Astrocyte of the cerebellum (primary cell): ENCODE results near the gene ARHGAP10.

Experiments
- DNase-seq: peaks from one replicate; pipeline ENCODE4 v3.0.0-alpha.2; 2011; ENCODE audit warnings: low read depth
- H3K4me3 ChIP-seq: 2 replicates; pipeline ENCODE4 v1.5.1; 2011; ENCODE audit warnings: mild to moderate bottlenecking, low read depth, low read length, moderate library complexity
- in situ Hi-C: cut with HindIII; loops from 2 replicates; pipeline ENCODE4 v1.10.0; 2017; ENCODE audit warnings: low sequenced_read_pairs
- TF ChIP-seq, protein P1 (sequence below): IDR thresholded peaks from 2 replicates; pipeline ENCODE4 v1.5.1; 2012; ENCODE audit warnings: low read length, low read depth, moderate library complexity, mild to moderate bottlenecking; ENCODE audit errors: missing control alignments

Gene ARHGAP10

DNA sequence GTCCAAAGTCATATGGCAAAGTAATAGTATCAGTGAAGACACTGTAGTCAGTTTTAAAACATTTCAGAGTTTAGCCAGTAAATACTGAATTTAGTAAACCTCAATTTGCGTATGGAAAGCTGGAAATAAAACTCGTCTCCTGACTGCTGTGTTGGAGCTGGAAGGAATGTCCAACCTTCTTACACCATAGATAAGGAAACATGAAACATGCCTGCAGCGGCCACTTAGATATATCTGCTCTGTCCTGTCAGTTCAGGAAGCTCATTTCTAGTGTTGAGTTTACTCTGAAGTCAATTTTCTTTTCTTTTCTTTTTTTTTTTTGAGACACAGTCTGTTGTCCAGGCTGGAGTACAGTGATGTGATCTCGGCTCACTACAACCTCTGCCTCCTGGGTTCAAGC, 21.2 kb downstream of the ARHGAP10 start:
- TF ChIP-seq, protein P1, sequence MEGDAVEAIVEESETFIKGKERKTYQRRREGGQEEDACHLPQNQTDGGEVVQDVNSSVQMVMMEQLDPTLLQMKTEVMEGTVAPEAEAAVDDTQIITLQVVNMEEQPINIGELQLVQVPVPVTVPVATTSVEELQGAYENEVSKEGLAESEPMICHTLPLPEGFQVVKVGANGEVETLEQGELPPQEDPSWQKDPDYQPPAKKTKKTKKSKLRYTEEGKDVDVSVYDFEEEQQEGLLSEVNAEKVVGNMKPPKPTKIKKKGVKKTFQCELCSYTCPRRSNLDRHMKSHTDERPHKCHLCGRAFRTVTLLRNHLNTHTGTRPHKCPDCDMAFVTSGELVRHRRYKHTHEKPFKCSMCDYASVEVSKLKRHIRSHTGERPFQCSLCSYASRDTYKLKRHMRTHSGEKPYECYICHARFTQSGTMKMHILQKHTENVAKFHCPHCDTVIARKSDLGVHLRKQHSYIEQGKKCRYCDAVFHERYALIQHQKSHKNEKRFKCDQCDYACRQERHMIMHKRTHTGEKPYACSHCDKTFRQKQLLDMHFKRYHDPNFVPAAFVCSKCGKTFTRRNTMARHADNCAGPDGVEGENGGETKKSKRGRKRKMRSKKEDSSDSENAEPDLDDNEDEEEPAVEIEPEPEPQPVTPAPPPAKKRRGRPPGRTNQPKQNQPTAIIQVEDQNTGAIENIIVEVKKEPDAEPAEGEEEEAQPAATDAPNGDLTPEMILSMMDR: no peak
- in situ Hi-C loops: no loop called here
- H3K4me3 ChIP-seq: no peak overlapping the region
- no peak for DNase-seq

DNA sequence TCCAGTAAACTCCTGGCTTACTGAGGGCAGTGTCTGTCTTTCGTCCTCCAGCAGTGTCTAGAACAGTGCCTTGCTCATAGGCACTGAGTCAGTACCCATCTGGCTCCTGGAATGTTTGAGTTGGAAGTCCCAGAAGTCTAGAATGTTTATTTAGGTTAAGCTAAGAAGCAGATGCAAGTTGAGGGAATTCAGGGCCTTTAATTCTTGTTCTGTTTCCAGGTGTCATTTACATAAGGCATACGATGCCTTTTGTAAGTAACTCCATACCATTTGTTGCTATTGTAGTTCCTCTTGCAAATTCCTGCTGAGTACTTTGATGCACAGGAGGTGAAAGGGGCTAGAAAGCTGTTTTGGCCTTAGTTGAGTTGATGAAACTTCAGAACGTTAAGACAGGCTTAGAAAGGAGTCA, 22.2 kb downstream of the ARHGAP10 start:
- no peak for DNase-seq
- in situ Hi-C loops: no loop called here
- TF ChIP-seq, protein P1: no peak
- H3K4me3 ChIP-seq: no peak overlapping the region

DNA sequence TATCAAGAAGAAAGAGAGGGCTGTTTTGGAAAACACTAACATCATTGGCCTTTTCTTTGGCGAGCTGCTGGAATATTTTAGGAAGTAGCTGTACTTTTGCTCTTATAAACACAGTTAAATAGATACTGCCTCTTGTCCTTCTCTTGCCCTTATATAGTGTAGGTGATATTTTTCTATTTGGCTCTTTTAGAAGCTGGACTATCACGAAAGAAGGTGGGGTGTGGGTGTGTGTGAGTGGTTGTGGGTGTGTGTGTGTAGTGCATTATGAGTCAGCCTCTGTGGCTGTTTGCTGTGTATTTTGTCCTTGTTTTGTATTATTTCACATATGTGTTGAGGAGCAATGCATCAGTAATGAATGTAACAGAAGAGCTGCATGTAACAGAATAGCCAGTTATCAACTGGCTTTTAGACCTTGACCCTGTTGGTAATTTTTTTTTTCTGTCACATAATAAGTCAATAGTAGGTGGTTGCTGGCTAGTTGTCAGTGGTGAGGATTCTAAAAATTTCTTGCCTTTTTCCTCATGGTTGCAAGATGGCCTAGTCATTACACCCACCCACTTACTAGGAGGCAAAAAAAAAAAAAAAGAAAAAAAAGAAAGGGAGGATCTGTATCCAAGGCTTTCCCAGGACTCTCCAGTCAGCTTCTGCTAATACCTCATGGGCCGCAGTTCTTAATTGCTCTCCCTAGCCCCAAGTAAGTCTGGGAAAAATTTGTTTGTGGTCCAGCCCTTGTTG, 23.8 kb downstream of the ARHGAP10 start:
- in situ Hi-C loops: no loop called here
- no peak overlapping the region for H3K4me3 ChIP-seq
- TF ChIP-seq, protein P1: no peak
- DNase-seq: no peak

DNA sequence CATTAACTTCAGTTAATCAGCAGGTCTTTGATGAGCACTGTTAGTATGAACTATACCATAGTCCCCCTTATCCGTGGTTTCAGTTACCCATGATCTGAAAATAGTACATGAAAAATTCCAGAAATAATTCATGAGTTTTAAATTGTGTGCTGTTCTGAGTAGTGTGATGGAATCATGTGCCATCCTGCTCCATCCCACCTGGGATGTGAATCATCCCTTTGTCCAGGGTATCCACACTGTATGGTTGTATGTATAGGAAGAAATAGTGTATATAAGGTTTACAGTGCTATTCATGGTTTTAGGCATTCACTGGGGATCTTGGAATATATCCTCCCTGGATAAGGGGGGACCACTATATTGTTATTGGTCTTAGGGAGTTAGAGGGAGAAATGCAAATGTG, 24.5 kb downstream of the ARHGAP10 start:
- no peak overlapping the region for H3K4me3 ChIP-seq
- in situ Hi-C loops: no loop called here
- TF ChIP-seq, protein P1: no peak
- no peak for DNase-seq

DNA sequence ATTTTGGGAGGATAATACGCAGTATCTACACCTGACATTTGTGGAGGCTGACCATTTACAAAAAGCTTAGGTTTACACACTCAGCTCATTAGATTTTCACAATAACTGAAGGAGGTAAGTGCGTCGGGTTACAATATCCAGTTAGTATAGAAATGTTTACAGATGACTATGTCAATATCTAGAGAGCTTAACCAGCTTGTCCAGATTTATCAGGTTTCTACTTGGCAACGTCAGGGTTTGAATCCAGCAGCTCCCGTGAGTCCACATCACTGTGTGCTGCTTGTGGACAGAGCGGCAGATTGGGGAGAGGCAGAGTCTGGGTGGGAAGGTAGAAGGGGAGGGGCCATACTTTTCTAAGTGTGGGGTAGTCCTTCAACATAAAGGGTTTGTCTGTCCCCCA, 28.3 kb downstream of the ARHGAP10 start:
- no peak overlapping the region for H3K4me3 ChIP-seq
- TF ChIP-seq, protein P1: no peak
- in situ Hi-C loops: no loop called here
- DNase-seq: no peak

DNA sequence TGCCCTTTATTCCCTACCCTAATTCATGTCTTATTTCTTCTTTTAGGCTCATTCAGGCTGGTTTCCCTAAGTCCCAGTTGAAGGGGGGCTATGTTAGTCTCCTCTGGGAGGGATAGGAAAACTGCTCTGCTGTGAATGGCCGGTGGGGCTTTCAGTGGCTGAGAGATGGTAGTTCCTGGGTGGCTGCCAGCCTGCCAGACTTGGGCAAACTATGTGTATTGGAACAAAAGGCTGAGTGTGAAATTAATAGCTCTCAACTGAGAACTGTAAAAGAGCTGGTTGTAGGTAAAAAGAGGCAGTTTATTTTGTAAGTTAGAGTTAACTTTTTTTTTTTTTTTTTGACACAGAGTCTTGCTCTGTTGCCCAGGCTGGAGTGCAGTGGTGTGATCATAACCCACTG, 28.8 kb downstream of the ARHGAP10 start:
- TF ChIP-seq, protein P1: no peak
- in situ Hi-C loops: no loop called here
- no peak overlapping the region for H3K4me3 ChIP-seq
- no peak for DNase-seq
